Inflammatory macrophage (primary cell): ENCODE data around the gene ALOXE3.

Experiments
- DNase-seq, 2 donors: peaks; one replicate each; pipeline ENCODE4 v3.0.0-alpha.2; 2020 to 2022

ALOXE3 gene

DNA sequence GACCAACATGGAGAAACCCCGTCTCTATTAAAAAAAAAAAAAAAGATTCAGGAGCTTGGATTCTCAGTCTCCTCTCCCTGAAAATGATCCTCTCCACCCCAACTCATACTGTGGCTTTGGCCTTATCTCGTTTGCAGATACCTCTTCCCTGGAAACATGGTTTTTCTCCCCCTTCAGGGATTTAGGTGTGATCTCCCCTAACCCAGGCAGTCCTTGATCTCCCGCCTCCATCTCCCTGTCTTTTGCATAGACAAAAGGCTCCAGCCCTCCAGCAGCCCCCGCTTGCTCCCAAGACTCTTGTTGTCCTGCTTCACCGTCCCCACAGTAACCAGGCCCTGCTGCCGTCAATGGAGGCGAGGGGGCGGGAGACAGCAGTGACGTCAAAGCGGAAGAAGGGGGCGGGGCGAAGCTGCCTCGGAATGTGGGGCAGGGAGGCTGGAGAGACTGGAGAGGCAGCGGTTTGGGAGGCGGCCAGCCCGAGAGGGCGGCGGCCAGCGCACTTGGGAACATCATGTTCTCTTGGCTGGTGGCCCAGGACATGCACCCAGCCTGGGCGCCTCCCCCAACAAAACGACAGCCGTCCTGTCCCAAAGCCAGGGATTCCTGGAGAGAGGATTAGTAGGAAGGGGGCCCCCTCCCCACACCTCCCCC, 35.8 kb upstream of the ALOXE3 start:
- DNase-seq: peak; percentile 95 to 98

DNA sequence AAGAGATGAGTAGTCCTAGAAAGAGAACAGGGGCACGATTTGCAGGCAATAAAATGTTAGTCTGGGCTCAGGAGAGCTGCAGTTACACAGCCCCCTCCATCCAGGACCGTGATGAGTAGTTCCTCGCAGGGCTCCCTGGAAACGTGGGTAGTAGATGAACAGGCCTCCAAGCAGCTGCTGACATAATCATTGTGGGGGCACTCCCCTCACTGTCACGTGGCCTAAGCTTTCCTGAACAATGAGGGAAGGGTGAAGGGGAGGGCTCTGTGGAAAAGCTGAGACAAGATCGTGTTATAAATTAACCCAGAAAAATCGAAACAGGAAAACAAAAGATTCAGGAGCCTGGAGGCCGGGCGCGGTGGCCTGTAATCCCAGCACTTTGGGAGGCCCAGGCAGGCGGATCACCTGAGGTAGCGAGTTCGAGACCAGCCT, 35.2 kb upstream of the ALOXE3 start:
- peak; percentile 88 to 94 for DNase-seq

- no peak for DNase-seq
These were observed 34.7 kb upstream of the ALOXE3 start for GRCh38 chr17:8153031-8153451.

DNA sequence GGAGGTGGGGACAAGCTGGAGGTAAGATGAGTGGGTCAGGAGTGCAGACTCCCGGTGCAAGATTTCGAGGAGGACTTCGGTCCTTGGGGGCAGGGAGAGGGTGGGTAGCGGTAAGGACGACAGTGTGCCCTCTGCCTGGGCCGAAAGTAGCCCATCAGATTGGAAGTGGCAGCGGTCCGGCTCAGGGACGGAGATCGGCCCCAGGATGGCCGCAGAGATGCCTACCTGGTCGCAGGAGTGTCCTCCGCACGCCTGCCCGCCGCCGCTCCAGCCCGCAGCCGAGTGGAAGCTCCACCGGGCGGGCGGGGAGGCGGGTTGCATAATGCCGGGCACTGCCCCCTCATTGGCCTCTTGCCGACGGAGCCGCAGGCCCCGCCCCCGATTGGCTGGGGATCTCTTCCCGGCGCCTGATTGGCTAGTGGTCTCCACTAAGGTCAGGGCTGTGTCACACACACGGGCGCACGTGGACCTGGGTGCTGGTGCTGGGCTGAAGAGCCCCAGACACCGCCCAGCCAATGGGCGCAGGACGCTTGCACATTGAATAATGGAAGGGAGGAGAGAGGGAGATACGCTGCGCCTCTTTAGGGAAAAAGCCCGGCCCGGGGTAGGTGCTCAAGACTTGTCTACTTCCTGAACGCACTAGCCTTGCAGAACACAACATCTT, 33.9 kb upstream of the ALOXE3 start, which contains the start of gene PER1:
Gene PER1 (minus strand): TSS at position 293 of the 664 bp plus-strand sequence. CDS start 1,698 bp downstream, outside the sequence.
- peak; percentile 94 to 95 for DNase-seq

- DNase-seq: peak; percentile 78 to 89
These were observed 33.4 kb upstream of the ALOXE3 start for GRCh38 chr17:8151641-8152111.

- DNase-seq: peak; percentile 71 to 79
These were observed 32.9 kb upstream of the ALOXE3 start for GRCh38 chr17:8151120-8151640.

GRCh38 chr17:8150194-8151119, 32.1 kb upstream of the ALOXE3 start:
- DNase-seq: no peak

GRCh38 chr17:8149419-8150193, 31.3 kb upstream of the ALOXE3 start:
- no peak for DNase-seq

GRCh38 chr17:8148560-8148959, 30.2 kb upstream of the ALOXE3 start:
- DNase-seq: no peak

GRCh38 chr17:8147805-8148404, 29.6 kb upstream of the ALOXE3 start:
- no peak for DNase-seq

GRCh38 chr17:8147141-8147804, 29.0 kb upstream of the ALOXE3 start:
- no peak for DNase-seq

GRCh38 chr17:8146381-8147140, 28.2 kb upstream of the ALOXE3 start:
- no peak for DNase-seq

DNA sequence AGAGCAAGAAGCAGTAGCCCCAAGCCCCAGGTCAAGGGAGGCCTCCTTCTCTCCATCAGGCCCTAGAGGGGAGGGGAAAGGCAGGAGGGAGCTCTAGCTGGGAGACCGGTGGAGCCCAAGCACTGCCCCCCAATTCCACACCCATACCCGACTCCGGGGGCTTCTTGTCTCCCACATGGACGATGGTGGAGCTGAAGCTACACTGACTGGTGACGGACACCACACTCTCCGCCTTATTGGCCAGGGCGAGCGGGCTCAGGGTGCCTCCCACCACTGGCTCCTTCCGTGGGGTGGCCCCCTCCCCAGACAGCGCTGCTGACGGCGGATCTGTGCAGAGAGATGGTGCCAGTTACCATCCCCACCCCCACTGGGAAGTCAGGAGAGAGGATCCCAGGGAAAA, 27.5 kb upstream of the ALOXE3 start:
- no peak for DNase-seq

DNA sequence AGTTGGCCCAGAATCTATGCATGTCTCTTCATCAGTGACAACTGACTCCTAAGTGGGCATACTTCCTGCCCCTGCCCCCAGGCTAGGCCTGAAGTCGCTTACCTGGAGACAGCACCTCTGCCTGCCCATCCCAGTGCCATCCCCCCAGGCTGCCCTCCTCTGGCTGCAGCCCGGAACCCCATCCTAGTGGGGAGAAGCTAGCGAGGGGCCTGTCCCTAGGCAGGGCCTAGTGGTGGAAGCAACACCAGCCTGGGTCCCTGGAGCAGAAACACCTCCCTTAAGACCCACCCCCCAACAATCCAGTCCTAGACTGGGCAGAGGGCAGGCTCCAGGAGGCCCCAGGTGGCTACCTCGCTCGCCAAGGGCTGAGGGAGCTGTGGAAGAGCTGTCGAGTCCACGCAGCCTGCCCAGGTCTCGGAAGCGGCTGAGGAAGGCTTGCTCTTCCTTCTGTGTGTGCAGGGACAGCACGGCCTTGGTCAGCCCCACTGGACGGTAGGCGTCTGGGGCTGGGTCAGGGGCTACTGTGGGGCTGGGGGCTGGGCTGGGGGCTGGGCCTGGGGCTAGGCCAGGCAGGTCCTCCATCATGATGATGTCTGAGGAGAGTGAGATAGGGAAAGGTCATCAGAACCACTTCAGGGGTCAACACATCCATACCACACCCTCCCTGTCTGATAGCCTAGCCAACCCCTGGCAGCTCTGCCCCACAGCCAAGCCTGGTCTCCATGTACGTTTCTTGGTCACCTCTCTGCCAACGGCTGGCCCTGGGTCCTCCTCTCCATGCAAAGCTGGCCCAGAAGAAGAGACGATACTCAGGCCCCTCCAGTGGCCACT, 26.3 kb upstream of the ALOXE3 start:
- no peak for DNase-seq

DNA sequence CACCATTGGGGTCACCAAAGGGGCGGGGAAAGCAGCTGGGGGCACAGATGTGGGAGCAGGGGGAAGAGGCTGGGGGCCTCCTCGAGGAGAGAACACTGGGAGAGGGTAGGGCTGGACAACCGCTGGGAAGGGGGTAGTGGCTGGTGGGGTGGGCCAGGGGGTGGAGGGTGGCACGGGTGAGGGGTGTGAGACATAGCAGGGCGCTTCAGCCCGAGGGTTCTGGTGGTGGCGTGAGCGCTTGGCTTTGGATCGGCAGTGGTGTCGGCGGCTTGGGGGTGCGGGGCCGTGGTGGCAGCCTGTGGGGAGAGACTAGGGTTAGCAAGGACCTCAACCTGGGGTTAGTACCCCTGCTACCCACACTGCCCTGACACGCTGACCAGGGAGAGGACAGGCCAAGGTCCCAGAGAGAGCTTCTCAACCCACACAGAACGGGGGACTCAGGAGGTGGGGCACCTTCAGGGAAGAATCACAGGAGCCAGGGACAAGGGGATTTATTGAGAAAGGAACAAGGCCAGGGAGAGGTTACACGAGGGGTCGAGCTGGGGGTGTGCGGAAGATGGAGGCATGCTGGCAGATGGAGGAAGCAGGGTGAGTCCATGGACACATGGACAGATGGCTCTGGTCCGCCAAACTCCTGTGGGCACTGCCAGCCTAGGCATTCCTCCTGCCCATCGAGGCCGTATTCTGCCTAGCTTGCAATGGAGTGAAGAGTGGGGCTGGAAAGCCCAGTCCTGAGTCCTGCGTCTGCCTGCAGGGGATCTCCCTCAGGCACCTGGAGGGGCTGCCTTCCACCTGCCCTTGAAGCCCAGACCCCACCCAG, 25.5 kb upstream of the ALOXE3 start:
- no peak for DNase-seq

DNA sequence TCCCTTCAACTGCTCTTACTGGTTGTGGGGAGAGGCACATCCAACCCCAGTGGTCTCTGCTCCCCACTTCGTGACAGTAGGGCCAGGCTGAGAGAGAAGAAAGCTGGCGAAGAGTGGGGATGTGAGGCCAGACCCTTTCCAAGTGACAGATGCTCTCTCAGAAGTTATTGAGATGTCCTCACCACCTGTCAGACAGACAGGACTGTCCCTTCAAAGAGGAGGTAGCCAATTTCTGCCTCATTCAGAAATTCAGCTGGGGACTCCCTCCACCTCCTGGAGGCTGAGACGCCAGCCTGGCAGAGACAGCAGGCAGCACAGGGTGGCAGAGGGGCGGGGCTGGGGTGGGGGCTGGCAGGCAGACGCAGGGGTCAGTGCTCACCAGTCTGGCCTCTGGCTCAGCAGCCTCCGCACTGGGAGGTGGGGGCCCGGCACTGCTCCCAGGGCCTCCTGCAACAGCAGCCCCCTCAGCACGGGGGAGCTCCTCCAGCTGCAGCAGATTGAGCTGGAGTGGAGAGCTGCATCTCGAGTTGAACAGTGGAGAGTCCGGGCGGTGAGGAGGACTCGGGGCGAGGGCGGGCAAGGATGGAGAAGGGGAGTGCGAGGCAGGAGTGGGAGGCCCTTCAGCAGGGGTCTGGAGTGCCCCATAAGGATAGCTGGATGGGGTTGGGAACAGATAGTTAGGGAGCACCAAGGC, 24.7 kb upstream of the ALOXE3 start:
- DNase-seq: no peak

DNA sequence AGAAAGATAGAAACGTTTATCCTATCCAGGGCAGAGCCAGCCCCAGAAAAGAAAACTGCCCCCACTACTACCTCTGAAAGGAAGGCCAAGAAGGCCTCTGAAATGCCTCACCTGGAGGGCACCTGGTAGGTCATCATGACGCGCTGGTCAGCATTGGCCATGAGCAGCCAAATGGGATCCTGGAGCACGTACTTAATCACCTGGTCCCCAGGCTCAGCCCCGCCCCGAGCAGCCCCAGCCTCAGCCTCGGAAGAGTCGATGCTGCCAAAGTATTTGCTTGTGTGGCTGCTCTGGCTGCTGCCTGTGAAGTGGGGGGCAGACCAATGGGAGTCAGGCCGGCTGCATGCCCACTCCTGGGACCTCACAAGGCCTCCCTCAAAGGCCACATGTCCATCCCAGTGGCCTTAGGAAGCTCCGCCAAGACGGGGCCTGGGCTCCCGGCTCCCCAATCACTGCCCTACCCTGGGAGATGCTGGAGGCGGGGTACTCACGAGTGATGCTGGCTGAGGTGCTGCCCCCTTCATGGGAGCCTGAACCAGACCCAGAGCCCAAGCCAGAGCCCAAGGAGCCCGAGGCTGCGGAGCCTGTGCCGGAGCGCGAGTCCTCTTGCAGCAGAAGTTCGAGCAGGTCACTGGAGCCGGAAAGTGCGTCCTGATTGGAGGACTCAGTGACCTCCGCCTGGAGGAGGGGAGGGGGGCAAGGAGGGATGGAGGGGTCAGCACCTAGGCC, 24.0 kb upstream of the ALOXE3 start:
- no peak for DNase-seq
